ENCODE data around the gene CTDSPL. TPM values are rescaled to one million over a fixed set of nuclear protein-coding genes. Genes with fewer than 3 reads are reported as not detected.

CTDSPL gene
- total RNA-seq, 8 experiments from 2014 or later, result 6.6 to 31.9 (median 12.6) TPM

- Histone ChIP-seq H3K4me3 (no peak overlapping the region), H3K27ac (no peak overlapping the region), H3K4me1 (replicated peaks in 1 of 2) (peaks cover 2 to 11% of the 10 kb centered on the region in 2 donors)
- in situ Hi-C loops (cut with MboI; ENCODE audit: low pct_unique_long_range_greater_than_20kb in 2 of 9, low sequenced_read_pairs in 9 of 9, unreplicated experiment in 9 of 9), result no loop called here
- 63 to 100% (median 98%) methylated on average over 1 of the region's 1 CpG for WGBS, 10 experiments
- ATAC-seq (replicated peaks in 6 of 8), result no peak
Measured at GRCh38 chr3:37826933-37827332, 34.7 kb upstream of the CTDSPL start.

DNA sequence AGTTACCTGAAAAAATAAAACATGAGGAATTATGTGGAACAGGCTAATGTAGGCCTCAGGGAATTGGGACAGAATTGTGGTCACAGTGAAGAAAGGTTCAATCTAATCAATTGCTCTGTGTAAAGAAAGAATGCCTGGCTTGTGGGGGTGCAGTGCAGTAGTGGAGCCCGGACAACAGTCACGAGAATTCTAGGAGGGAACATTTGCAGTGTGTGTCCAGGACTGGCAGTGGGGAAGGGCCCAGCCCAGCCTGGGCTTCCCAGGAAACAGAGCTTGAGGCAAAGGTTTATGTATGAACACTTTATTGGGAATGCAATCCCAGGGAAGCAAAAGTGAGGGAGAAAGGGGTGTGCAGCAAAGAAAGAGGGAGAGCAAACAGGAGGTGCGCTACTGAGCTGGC, 29.2 kb upstream of the CTDSPL start:
- WGBS, 10 experiments, result 27 to 88% (median 65%) methylated on average over 1 to 3 of the region's 3 CpGs; no CpG with 5 or more reads in 4 of the 10 experiments
- peak in 4 of 8 experiments; percentile 19 to 86 (median 52) for ATAC-seq (replicated peaks in 6 of 8)
- Histone ChIP-seq H3K4me1 (replicated peaks in 1 of 2) (no peaks in the 10 kb centered on the region), H3K4me3 (no peak overlapping the region), H3K27ac (no peak overlapping the region)
- in situ Hi-C loops (cut with MboI; ENCODE audit: low pct_unique_long_range_greater_than_20kb in 2 of 9, low sequenced_read_pairs in 9 of 9, unreplicated experiment in 9 of 9), result no loop called here

DNA sequence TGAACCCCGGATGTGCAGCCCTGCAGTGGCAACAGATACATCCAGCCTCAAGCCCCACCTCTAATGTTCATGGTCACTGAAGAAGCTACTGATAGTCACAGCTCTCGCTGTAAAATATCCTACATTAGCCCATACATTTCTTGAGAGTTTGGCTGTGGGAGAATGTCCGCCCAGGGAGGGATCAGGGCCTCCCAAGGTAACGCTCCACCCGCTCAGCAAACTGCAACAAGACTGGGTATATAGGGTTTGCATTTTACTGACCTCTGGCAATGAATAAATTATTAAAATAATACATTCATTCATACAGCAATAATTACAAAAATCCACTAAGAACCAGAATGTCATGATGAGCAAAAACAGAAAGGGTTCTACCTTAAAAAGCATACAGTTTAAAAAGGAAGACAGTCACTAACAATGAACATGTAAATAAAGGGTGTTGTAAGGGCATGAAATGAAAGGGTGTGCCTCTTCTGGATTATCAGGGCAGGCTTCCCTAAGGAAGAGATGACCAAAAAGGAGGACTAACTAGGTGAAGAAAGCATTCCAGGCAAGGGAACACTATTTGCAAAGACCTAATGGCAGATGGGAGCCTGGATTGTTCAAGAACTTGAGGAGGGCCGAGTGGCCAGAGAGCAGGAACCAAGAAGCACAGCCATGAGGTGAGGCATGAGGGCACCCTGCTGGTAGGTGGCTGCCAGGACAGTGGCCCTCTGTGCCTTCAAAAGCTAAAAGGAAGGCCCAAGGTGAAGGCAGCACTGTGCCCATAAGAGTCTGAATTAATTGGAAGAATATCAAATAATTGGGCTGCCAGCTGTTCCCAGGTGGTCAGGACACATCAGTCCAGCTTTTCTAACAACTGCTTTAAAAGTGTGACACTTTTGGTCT, 28.1 kb upstream of the CTDSPL start:
- in situ Hi-C loops (cut with MboI; ENCODE audit: low pct_unique_long_range_greater_than_20kb in 2 of 9, low sequenced_read_pairs in 9 of 9, unreplicated experiment in 9 of 9), result no loop called here
- no peak overlapping the region for H3K27ac ChIP-seq
- ATAC-seq (replicated peaks in 6 of 8), result peak in 3 of 8 experiments; percentile 77 to 90 (median 84)
- no peaks in the 10 kb centered on the region for H3K4me1 ChIP-seq (replicated peaks in 1 of 2)
- WGBS, 10 experiments, result 0 to 100% (median 36%) methylated on average over 1 to 4 of the region's 6 CpGs; no CpG with 5 or more reads in 3 of the 10 experiments
- H3K4me3 ChIP-seq, result no peak overlapping the region

- WGBS, 10 experiments, result 67 to 100% (median 83%) methylated on average over 1 of the region's 1 CpG; no CpG with 5 or more reads in 3 of the 10 experiments
- in situ Hi-C loops (cut with MboI; ENCODE audit: low pct_unique_long_range_greater_than_20kb in 2 of 9, low sequenced_read_pairs in 9 of 9, unreplicated experiment in 9 of 9), result no loop called here
- Histone ChIP-seq H3K27ac (no peak overlapping the region), H3K4me3 (no peak overlapping the region), H3K4me1 (replicated peaks in 1 of 2) (no peaks in the 10 kb centered on the region)
- ATAC-seq (replicated peaks in 6 of 8), result no peak
Measured at GRCh38 chr3:37836589-37836988, 25.1 kb upstream of the CTDSPL start.

- 25 to 93% (median 76%) methylated on average over 1 to 4 of the region's 4 CpGs for WGBS, 10 experiments
- in situ Hi-C loops (cut with MboI; ENCODE audit: low pct_unique_long_range_greater_than_20kb in 2 of 9, low sequenced_read_pairs in 9 of 9, unreplicated experiment in 9 of 9), result no loop called here
- Histone ChIP-seq H3K4me1 (replicated peaks in 1 of 2) (no peaks in the 10 kb centered on the region), H3K4me3 (no peak overlapping the region), H3K27ac (no peak overlapping the region)
- ATAC-seq (replicated peaks in 6 of 8), result no peak
Measured at GRCh38 chr3:37847689-37848088, 14.0 kb upstream of the CTDSPL start.

GRCh38 chr3:37849146-37849923, 12.3 kb upstream of the CTDSPL start:
- H3K4me3 ChIP-seq, result no peak overlapping the region
- 40 to 96% (median 92%) methylated on average over 1 to 10 of the region's 11 CpGs; no CpG with 5 or more reads in 2 of the 10 experiments for WGBS, 10 experiments
- in situ Hi-C loops (cut with MboI; ENCODE audit: low pct_unique_long_range_greater_than_20kb in 2 of 9, low sequenced_read_pairs in 9 of 9, unreplicated experiment in 9 of 9), result no loop called here
- H3K4me1 ChIP-seq (replicated peaks in 1 of 2), result no peaks in the 10 kb centered on the region
- no peak overlapping the region for H3K27ac ChIP-seq
- ATAC-seq (replicated peaks in 6 of 8), result no peak

DNA sequence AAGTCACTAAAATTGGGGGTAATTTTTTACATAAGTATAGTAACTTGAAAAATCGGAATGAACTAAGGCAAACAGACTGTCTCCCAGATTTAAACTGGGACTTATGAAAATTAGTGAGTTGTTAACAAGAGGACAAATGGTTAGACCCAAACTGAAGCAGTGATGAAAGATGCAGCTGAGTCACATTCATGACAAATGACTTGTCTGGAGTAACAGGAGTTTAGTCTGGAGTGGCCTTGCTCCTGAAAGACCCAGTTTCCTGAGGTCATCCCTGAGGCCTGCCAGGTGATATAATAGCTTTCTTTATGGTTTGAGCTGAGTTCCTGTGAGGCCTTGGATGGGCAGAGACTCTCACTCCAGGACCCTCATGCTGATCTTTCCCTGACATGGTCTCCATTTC, 9.6 kb upstream of the CTDSPL start:
- 33 to 100% (median 100%) methylated on average over 1 of the region's 1 CpG; no CpG with 5 or more reads in 1 of the 10 experiments for WGBS, 10 experiments
- H3K4me3 ChIP-seq, result no peak overlapping the region
- no peak overlapping the region for H3K27ac ChIP-seq
- no peaks in the 10 kb centered on the region for H3K4me1 ChIP-seq (replicated peaks in 1 of 2)
- peak in 2 of 8 experiments; percentile 38 to 39 for ATAC-seq (replicated peaks in 6 of 8)
- in situ Hi-C loops (cut with MboI; ENCODE audit: low pct_unique_long_range_greater_than_20kb in 2 of 9, low sequenced_read_pairs in 9 of 9, unreplicated experiment in 9 of 9), result loop anchor here in 3 of 9 experiments (10.0 kb wide), 2 partner anchors 113 to 123 kb away; no protein-coding TSS in a partner anchor

GRCh38 chr3:37852771-37853170, 8.9 kb upstream of the CTDSPL start:
- WGBS, 10 experiments, result no CpG with 5 or more reads among the region's 1 CpG
- in situ Hi-C loops (cut with MboI; ENCODE audit: low pct_unique_long_range_greater_than_20kb in 2 of 9, low sequenced_read_pairs in 9 of 9, unreplicated experiment in 9 of 9), result loop anchor here in 3 of 9 experiments (10.0 kb wide), 2 partner anchors 112 to 122 kb away; no protein-coding TSS in a partner anchor
- no peak overlapping the region for H3K27ac ChIP-seq
- no peak for ATAC-seq (replicated peaks in 6 of 8)
- H3K4me3 ChIP-seq, result no peak overlapping the region
- H3K4me1 ChIP-seq (replicated peaks in 1 of 2), result no peaks in the 10 kb centered on the region

- no peak for ATAC-seq (replicated peaks in 6 of 8)
- 73 to 100% (median 92%) methylated on average over 1 to 3 of the region's 11 CpGs; no CpG with 5 or more reads in 7 of the 10 experiments for WGBS, 10 experiments
- no peaks in the 10 kb centered on the region for H3K4me1 ChIP-seq (replicated peaks in 1 of 2)
- no peak overlapping the region for H3K27ac ChIP-seq
- in situ Hi-C loops (cut with MboI; ENCODE audit: low pct_unique_long_range_greater_than_20kb in 2 of 9, low sequenced_read_pairs in 9 of 9, unreplicated experiment in 9 of 9), result loop anchor here in 3 of 9 experiments (10.0 kb wide), 2 partner anchors 111 to 121 kb away; no protein-coding TSS in a partner anchor
- H3K4me3 ChIP-seq, result no peak overlapping the region
Measured at GRCh38 chr3:37853691-37854413, 7.8 kb upstream of the CTDSPL start.

DNA sequence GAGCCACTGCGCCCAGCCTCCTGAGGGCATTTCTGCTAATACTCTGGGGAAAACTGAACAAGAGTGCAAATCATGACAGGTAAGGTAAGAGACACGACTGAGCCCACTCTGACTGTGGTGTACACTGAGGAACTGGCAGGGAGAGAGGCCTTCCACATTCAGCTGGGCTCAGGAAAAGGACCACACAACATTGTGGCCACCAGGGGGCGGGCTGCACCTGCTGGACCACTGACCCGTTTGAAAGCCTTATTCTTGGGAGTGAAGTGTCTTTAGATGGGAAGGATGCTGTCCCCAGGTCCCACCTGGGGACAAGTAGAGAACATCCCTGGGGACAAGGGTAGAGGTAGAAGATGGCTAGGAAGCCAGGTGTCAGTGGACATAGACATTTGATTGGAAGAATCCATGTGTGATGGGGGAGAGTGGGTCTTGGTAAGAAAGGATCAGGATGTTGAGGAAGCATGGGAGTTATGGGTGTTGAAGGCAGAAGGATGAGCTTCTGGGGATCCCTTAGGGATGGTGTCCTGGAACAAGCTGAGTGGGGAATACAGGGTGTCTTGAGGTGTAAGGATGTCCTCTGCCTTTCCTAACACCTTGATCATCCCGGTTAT, 6.2 kb upstream of the CTDSPL start:
- Histone ChIP-seq H3K4me1 (replicated peaks in 1 of 2) (peaks cover 8% of the 10 kb centered on the region in 2 donors), H3K27ac (no peak overlapping the region), H3K4me3 (no peak overlapping the region)
- WGBS, 10 experiments, result 80 to 100% (median 100%) methylated on average over 1 of the region's 5 CpGs; no CpG with 5 or more reads in 7 of the 10 experiments
- in situ Hi-C loops (cut with MboI; ENCODE audit: low pct_unique_long_range_greater_than_20kb in 2 of 9, low sequenced_read_pairs in 9 of 9, unreplicated experiment in 9 of 9), result loop anchor here in 3 of 9 experiments (10.0 kb wide), 2 partner anchors 109 to 119 kb away; no protein-coding TSS in a partner anchor
- ATAC-seq (replicated peaks in 6 of 8), result peak in 6 of 8 experiments; percentile 3 to 57 (median 33)

DNA sequence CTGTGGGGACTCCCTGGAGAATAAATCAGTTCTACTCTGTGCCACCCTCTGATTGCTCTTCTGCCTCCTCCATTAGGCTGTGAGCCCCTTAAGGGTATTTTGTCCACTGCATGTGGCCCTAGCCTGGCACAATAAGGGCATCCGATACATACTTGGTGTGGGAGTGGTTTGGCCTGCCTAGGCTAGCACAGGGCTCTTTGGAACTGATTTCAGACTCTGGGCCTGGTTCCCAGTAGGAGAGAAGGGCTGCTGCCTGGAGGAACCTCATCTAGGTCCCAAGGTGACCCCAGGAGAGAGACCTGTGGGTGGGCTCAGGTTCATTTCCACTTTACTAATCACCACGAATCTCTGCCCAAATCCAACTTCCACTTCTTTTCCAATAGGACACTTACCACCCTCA, 5.3 kb upstream of the CTDSPL start:
- in situ Hi-C loops (cut with MboI; ENCODE audit: low pct_unique_long_range_greater_than_20kb in 2 of 9, low sequenced_read_pairs in 9 of 9, unreplicated experiment in 9 of 9), result loop anchor here in 3 of 9 experiments (10.0 kb wide), 2 partner anchors 108 to 118 kb away; no protein-coding TSS in a partner anchor
- H3K4me1 ChIP-seq (replicated peaks in 1 of 2), result peaks cover 8% of the 10 kb centered on the region in 2 donors
- WGBS, 10 experiments, result 94 to 100% (median 100%) methylated on average over 1 to 2 of the region's 2 CpGs; no CpG with 5 or more reads in 6 of the 10 experiments
- H3K27ac ChIP-seq, result no peak overlapping the region
- no peak overlapping the region for H3K4me3 ChIP-seq
- no peak for ATAC-seq (replicated peaks in 6 of 8)

GRCh38 chr3:37858742-37859141, 2.9 kb upstream of the CTDSPL start:
- Histone ChIP-seq H3K27ac (no peak overlapping the region), H3K4me1 (replicated peaks in 1 of 2) (peaks cover 16 to 17% of the 10 kb centered on the region in 2 donors), H3K4me3 (no peak overlapping the region)
- in situ Hi-C loops (cut with MboI; ENCODE audit: low pct_unique_long_range_greater_than_20kb in 2 of 9, low sequenced_read_pairs in 9 of 9, unreplicated experiment in 9 of 9), result loop anchor here in 3 of 9 experiments (10.0 kb wide), 2 partner anchors 106 to 116 kb away; no protein-coding TSS in a partner anchor
- no peak for ATAC-seq (replicated peaks in 6 of 8)
